ENCODE results near the gene GNPDA1. TPM values are rescaled to one million over a fixed set of nuclear protein-coding genes. Genes with fewer than 3 reads are reported as not detected.
"Not testable (repeated sequence)": the region's sequence is repeated elsewhere in the genome, so short reads cannot be mapped to it uniquely, and the experiment has no call there.

The GNPDA1 gene
- total RNA-seq, 1 experiment from 2014 or later: 36.1 TPM

GRCh38 chr5:142048272-142048671, 35.4 kb upstream of the GNPDA1 start:
- ChIA-PET CTCF (interaction anchor here (0.7 to 1.5 kb wide), 7 partner anchors 33 to 100 kb away, joined by 3 to 6 read pairs (median 3); no protein-coding TSS in a partner anchor), POLR2A (interaction anchor here (0.6 to 1.6 kb wide), 7 partner anchors 10 to 94 kb away, joined by 3 to 4 read pairs (median 3); partner anchors contain the start of gene GNPDA1)
- no peak overlapping the region for H3K4me3 Mint-ChIP-seq (ENCODE audit: unreplicated experiment)
- no peak overlapping the region for H3K27ac Mint-ChIP-seq (ENCODE audit: low read depth, unreplicated experiment)
- no peaks in the 10 kb centered on the region for H3K27me3 Mint-ChIP-seq (ENCODE audit: insufficient read depth, unreplicated experiment)
- BruUV-seq (replicated peaks): no TSS peak
- H3K9me3 Mint-ChIP-seq (ENCODE audit: unreplicated experiment): no peaks in the 10 kb centered on the region
- DNase-seq (ENCODE audit: unreplicated experiment): peak; percentile 17
- intact Hi-C loops (cut with micrococcal nuclease): no loop called here
- H3K36me3 Mint-ChIP-seq (ENCODE audit: insufficient read depth, unreplicated experiment): no peaks in the 10 kb centered on the region
- no peak for TF ChIP-seq CTCF (IDR thresholded peaks at IDR 0.05; ENCODE audit: unreplicated experiment)
- H3K4me1 Mint-ChIP-seq (ENCODE audit: insufficient read depth, unreplicated experiment): peaks cover 5% of the 10 kb centered on the region

GRCh38 chr5:142046191-142046590, 33.4 kb upstream of the GNPDA1 start:
- no peak overlapping the region for H3K27ac Mint-ChIP-seq (ENCODE audit: low read depth, unreplicated experiment)
- CTCF ChIA-PET: interaction anchor here (0.7 to 1.5 kb wide), 6 partner anchors 9 to 99 kb away, joined by 3 to 5 read pairs (median 4); no protein-coding TSS in a partner anchor

GRCh38 chr5:142040881-142041280, 28.1 kb upstream of the GNPDA1 start:
- POLR2A ChIA-PET: interaction anchor here (0.7 to 1.6 kb wide), 2 partner anchors 11 to 510 kb away, joined by 3 to 4 read pairs; no protein-coding TSS in a partner anchor

More at GRCh38 chr5:142046191-142046590, 33.4 kb upstream of the GNPDA1 start:
- POLR2A ChIA-PET: interaction anchor here (1.3 to 1.7 kb wide), 2 partner anchors 21 to 62 kb away, joined by 3 to 5 read pairs; no protein-coding TSS in a partner anchor
- Mint-ChIP-seq H3K36me3 (ENCODE audit: insufficient read depth, unreplicated experiment) (no peaks in the 10 kb centered on the region), H3K9me3 (ENCODE audit: unreplicated experiment) (no peaks in the 10 kb centered on the region), H3K4me3 (ENCODE audit: unreplicated experiment) (no peak overlapping the region), H3K27me3 (ENCODE audit: insufficient read depth, unreplicated experiment) (no peaks in the 10 kb centered on the region), H3K4me1 (ENCODE audit: insufficient read depth, unreplicated experiment) (no peaks in the 10 kb centered on the region)
- TF ChIP-seq CTCF (IDR thresholded peaks at IDR 0.05; ENCODE audit: unreplicated experiment): no peak
- intact Hi-C loops (cut with micrococcal nuclease): no loop called here
- no TSS peak for BruUV-seq (replicated peaks)
- DNase-seq (ENCODE audit: unreplicated experiment): no peak

GRCh38 chr5:142040285-142040684, 27.5 kb upstream of the GNPDA1 start:
- Mint-ChIP-seq H3K27ac (ENCODE audit: low read depth, unreplicated experiment) (no peak overlapping the region), H3K4me1 (ENCODE audit: insufficient read depth, unreplicated experiment) (no peaks in the 10 kb centered on the region), H3K36me3 (ENCODE audit: insufficient read depth, unreplicated experiment) (no peaks in the 10 kb centered on the region), H3K27me3 (ENCODE audit: insufficient read depth, unreplicated experiment) (no peaks in the 10 kb centered on the region), H3K9me3 (ENCODE audit: unreplicated experiment) (no peaks in the 10 kb centered on the region), H3K4me3 (ENCODE audit: unreplicated experiment) (no peak overlapping the region)
- TF ChIP-seq CTCF (IDR thresholded peaks at IDR 0.05; ENCODE audit: unreplicated experiment): no peak
- intact Hi-C loops (cut with micrococcal nuclease): no loop called here
- ChIA-PET POLR2A (interaction anchor here (0.7 to 1.6 kb wide), 3 partner anchors 10 to 628 kb away, joined by 3 to 4 read pairs (median 3); no protein-coding TSS in a partner anchor), CTCF (no interaction called here)
- no TSS peak for BruUV-seq (replicated peaks)
- no peak for DNase-seq (ENCODE audit: unreplicated experiment)

More at GRCh38 chr5:142040881-142041280, 28.1 kb upstream of the GNPDA1 start:
- H3K27me3 Mint-ChIP-seq (ENCODE audit: insufficient read depth, unreplicated experiment); H3K27ac Mint-ChIP-seq (ENCODE audit: low read depth, unreplicated experiment); H3K9me3 Mint-ChIP-seq (ENCODE audit: unreplicated experiment); DNase-seq (ENCODE audit: unreplicated experiment); H3K4me1 Mint-ChIP-seq (ENCODE audit: insufficient read depth, unreplicated experiment); H3K4me3 Mint-ChIP-seq (ENCODE audit: unreplicated experiment); H3K36me3 Mint-ChIP-seq (ENCODE audit: insufficient read depth, unreplicated experiment); BruUV-seq (replicated peaks); intact Hi-C loops (cut with micrococcal nuclease): not testable (repeated sequence)
- CTCF ChIA-PET: interaction anchor here (0.7 kb wide), 1 partner anchor 562 kb away, joined by 6 read pairs; no protein-coding TSS in a partner anchor

All from MCF 10A (cell line).